ENCODE measurements around the gene ATF7. TPM values are rescaled to one million over a fixed set of nuclear protein-coding genes. Genes with fewer than 3 reads are reported as not detected.
"Not testable (repeated sequence)": the region's sequence is repeated elsewhere in the genome, so short reads cannot be mapped to it uniquely, and the experiment has no call there.

The ATF7 gene
- total RNA-seq, 1 donor from 2014 or later = 23.7 TPM

DNA sequence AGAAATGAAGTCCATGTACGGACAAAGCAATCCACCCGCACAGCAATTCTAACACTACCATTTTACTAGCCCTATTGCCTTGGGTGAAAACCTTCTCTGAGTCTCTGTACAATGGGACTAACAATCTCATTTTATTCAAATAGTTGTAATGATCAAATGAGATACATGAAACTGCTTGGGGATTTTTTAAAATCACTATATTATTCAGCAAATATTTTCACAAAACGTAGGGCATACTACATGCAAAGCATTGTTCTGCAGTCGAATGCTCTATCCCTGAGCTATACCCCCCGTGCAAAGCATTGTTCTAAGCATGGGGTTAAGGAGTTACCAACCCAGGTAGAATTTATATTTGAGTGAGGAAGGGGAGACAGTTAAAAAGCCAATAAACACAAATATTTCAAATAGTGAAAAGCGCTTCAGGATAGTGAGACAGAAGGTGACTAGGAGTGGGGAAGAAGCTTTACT, 554 bp upstream of the ATF7 start:
- DNase-seq = no peak

DNA sequence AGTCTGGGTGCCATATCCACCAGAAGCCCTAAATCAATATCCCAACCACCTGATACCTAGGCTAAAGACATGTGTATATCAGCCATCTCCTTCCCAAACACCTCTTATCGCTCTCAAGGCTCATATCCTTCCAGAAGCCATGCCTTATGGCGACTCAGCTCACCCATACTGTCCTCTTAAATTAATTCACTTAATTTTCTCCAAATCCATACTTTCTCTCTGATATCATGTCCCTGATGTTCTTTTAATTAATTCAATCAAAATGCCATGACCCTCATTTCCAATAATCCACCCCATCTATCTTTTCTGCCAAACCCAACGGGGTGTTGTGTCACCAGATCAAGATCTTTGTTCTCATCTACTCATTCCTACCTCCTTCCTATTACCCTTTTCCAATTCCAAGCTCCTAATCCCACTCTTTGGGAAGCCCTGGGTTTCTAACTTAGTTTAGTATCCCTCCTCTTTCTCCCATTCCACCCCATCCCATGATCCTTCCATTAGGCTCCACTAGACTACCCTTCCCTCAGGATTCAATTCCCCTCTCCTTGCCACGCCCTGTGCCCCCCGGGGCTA, 723 bp downstream of the ATF7 start:
- DNase-seq = no peak

DNA sequence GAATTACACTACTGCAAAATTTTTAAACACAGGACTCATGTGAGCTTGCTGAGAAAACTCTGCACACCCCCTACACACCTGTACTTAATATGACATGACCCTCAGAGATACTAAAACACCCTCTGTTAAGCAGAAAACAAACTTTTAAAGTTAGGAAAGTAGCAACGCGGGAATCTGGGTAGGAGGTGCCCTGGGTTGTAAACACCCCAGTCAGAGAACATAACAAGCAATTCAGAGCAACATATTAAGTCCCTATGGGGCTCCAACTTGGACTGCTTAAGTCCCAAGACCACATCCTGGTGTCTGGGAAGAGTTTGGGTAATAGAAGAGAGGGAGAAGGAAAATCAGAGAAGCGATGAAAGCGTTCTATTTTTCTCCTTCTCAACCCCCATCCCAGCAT, 1.2 kb downstream of the ATF7 start:
- no peak for DNase-seq

DNA sequence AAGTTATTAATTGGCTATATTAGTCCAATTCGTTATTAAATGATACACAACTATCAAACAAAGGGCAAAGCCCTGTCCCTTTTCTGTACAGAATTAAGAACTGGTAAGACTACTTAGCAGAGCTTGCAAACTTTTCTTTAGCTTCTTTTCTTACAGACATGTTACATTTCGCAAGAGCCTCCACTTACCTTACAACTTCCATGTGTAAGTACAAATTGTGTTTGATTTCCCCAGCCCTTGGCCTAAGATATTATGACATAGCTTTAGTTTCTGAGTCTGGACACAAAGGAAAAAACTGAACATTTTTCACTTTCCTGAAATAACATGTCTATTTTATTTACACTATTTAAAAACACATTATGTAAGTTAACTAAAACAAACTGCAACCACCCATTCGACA, 1.7 kb downstream of the ATF7 start:
- DNase-seq = no peak

DNA sequence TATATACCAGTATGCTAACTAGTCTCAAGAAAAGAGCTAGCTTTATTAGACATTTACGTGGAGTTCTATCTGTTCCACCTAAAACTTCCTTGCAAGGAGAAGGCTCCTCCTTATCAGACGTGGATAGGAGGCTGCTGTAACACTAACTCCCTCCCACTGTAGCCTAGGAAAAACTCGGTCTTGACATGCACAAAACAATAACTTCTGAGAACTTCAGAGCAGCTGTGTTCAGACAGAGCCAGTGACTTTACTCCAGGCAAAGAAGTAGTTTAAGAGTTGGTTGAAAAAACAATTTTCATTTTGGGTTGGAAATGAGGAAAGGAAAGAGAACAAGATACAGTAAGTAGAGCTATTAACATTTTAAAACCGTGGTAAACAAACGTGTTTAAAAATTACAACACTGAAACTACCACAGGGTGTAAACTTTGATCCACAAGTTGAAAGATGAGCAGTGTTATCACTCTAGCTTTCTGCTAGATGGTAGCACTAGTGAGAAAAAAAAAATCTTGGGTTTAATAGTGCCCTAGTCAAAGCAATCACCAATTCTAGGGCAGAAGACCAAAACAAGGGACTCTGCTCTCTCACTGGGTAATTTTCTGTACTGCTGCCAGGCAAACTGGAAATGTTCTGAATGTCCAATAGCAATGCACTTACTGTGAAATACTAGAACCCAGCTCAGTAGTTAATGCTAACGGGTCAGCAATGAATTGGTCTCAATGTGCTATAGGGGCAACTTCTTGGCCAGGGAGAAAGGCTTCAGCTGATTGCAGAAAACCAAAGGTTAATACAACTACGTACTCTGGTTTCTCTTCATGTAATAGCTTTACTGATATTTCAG, 2.4 kb downstream of the ATF7 start:
- peak; percentile 69 for DNase-seq

DNA sequence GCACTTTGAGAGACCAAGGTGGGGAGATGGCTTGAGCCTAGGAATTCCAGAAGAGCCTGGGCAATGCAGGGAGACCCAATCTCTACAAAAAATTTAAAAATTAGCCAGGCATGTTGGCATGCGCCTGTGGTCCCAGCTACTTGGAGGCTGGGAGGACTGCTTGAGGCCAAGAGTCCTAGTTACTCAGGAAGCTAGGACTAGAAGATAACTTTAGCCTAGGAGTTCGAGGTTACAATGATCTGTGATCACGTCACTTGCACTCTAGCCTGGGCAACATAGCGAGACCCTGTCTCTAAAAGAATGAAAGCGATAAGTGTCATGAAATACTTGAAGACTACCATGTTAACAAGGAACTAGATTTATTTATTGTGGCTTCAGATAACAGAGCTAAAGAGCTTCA, 3.5 kb downstream of the ATF7 start:
- no peak for DNase-seq

DNA sequence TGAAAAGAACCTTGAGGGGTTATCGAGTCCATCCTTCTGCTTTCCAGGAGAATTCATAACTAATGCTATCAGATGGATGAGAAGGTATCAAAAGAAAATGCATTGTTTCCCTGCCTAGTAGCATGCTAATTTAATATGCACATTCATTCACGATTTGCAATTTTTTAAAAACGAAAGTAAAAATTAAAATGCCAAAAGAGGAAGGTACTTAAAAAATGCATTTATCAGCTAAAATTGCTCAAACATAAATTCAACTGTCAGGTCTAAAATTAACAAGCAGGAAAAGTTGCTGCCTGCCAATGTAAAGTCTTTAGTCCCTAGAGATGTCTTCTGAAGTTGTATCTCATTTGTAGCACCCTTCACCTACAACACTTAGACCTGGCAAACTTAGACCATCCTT, 7.9 kb downstream of the ATF7 start:
- DNase-seq = no peak

DNA sequence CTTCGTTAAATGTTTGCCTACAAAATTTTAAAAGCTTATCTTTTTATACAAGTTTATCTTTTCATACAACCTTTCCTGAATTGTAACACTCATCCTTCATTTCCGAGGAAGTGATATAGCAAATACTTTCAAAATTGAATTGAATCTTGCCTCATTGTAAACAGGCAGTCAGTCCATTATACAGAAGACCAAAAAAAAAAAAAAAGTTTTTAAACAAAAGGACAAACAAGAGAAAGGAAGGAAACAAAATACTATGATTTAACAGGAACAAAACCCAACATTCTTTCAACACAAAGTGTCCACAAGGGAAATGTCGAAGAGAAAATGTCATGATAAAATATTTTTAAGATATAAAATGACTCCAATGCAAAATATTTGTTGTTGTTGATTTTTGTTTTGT, 8.5 kb downstream of the ATF7 start:
- DNase-seq = no peak

DNA sequence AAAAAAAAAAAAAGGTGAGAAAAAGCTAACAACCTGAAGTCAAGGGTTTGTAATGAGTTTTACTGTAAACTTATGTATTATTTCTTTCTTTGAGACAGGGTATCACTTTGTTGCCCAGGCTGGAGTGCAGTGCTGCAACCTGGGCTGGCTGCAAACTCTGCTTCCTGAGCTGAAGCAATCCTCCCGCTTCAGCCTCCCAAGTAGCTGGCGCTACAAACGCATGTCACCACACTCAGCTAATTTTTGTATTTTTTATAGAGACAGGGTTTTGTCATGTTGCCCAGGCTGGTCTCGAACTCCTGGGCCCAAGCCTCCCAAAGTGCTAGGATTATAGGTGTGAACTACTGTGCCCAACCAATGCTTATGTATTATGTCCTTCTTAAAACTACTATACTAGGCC, 9.2 kb downstream of the ATF7 start:
- no peak for DNase-seq

DNA sequence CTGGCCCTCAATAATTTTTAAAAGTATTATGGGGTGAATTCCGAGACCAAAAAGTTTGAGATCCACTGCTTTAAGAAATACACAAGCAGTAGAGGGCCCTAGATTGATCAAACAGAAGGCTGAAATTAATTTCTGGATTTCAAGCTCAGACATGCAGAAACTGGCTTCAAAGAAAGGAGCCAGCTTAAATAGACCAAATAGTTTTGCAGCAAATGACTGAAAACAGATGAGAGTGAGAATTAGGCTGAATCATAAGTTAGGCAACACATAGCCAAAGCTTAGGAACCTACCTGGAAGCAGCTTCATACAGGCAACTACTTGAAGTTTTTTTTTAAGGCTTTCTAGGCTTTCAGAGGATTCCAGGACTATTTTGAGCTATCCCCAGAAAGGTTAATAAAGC, 12.4 kb downstream of the ATF7 start:
- no peak for DNase-seq

DNA sequence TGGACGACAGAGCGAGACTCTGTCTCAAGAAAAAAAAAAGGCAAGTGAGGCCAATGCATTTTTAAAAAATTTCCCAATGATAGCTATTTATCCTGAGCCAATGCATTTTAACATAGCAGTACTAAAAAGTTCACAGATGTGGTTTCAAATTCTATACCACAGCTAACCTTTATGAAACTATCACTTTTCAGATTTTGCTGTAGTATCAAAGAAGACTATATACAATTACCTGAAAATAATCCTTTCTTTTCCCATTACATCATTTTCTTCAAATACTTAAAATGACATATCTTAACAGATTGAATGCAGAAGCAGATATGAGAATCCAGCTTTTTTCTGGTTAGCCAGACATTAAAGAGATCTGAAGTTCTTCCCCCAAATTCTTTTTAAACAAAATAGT, 13.2 kb downstream of the ATF7 start:
- DNase-seq = no peak

DNA sequence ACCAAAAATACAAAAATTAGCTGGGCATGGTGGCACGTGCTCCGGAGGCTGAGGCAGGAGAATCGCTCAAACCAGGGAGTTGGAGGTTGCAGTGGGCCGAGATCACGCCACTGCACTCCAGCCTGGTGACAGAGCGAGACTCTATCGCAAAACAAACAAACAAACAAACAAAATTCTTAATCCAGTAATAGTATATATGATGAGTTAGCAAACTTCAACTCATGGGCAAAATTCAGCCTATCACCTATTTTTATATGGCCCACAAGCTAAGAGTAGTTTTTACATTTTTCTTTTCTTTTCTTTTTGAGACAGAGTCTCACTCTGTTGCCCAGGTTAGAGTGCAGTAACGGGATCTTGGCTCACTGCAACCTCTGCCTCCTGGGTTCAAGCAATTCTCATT, 14.9 kb downstream of the ATF7 start:
- DNase-seq = no peak

DNA sequence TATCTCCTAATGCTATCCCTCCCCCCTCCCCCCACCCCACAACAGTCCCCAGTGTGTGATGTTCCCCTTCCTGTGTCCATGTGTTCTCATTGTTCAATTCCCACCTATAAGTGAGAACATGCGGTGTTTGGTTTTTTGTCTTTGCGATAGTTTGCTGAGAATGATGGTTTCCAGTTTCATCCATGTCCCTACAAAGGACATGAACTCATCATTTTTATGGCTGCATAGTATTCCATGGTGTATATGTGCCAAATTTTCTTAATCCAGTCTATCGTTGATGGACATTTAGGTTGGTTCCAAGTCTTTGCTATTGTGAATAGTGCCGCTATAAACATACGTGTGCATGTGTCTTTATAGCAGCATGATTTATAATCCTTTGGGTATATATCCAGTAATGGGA, 19.5 kb downstream of the ATF7 start:
- DNase-seq = not testable (repeated sequence)

DNA sequence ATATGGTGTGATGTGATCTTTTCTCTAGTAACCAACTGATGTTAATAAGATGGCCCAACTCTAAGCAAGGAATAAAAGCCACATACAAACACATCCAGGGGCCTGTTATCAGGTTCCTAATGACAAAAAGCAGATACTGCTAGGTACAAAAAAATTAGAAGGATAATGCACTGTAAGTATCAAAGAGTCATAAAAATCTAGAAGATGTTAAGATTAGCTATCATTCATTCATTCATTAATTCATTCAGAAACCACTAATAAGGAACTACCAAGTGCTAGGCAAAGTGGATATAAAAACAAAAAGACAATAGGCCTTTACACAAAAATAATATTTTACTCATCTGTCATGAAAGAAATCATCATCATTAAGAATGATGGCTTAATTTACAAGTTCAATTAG, 21.6 kb downstream of the ATF7 start:
- no peak for DNase-seq

DNA sequence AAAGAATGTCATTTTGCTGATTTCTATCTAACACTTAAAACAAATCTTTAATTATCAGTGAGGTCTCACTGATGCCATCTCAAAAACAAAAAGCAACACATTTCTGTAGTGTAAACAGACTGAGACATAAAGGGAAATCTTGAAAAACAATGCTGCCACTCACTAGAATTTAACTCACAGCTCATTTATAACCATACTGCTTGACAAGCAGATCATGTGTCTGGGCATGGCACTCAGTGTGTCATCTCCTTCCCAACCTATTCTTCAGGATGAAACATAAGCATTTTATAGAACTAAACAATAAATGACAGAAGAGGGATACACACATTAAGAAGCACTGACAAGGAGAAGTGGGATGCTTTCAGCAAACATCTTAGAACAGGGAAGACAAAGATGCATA, 22.4 kb downstream of the ATF7 start:
- no peak for DNase-seq

DNA sequence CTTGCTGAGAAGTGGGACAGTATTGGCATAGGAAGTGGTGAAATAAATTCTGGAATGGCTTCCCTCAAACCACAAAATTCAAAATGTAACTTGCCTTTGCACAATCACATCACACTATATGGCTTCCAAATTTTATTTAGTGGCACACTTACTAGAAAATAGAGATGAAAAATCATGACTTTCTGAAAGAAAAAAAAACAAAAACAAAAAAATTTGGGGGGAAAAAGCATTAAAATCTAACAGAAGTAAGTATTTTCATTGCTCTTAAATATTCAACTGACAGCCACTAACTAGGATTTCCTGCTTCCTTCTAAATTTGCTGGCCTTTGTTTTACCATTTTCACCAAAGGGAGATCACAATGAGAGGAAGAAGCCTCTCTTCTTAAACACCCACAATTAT, 23.0 kb downstream of the ATF7 start:
- no peak for DNase-seq

DNA sequence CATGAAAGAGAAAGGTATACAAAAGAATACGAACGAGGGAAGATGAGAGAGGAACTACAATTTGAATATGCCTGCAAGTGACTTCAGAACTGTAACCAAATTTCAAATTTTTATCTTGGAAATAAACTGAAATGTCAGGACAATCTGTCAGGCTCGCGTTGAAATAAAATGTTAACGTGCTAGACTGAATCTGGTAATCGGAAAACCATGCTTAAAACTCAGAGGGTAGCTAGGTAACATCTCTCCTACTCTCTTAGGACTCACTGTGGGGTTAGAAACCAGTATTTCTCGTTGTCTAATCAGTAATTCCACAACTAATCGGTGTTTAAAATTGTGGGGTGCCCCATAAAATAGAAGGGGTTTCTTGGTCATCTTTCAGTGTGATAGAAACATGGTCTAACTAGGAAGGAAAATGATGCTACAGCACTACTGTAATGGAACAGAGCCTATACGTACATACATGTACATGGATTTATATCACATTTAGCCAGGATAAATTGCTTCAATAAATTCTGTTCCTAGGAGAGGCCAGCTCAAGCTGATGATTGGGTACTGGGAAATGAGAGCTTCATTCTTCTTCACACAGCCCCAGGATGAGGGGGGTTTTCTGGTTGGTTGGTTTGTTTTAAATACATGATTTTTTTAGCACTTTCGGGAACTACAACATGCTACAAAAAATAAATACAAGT, 23.9 kb downstream of the ATF7 start:
- no peak for DNase-seq

DNA sequence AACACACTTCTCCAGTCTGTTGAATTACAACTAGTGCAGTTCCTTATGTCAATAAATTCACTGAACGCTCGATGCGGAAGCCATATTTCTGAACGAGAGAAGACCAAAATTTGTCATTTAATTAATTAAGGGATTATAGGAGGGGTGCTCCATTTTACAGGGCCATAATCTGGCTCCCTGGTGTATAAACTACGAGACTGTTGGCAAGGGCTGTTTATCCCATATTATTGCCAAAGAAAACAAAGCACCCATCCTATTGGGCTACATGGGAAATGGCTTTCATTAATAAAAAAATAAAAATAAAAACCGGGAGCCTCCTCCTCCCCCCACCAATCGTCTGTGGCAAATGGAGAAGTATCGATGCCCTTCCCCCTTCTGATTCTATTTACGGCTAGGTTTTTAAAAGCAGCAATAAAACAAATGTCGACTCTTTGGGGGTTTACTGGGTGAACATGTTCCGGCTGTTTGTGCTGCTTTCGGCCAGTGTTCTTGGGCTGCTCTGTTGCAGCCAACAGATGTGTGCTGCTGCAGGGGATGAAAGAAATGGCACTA, 24.8 kb downstream of the ATF7 start:
- DNase-seq = no peak

DNA sequence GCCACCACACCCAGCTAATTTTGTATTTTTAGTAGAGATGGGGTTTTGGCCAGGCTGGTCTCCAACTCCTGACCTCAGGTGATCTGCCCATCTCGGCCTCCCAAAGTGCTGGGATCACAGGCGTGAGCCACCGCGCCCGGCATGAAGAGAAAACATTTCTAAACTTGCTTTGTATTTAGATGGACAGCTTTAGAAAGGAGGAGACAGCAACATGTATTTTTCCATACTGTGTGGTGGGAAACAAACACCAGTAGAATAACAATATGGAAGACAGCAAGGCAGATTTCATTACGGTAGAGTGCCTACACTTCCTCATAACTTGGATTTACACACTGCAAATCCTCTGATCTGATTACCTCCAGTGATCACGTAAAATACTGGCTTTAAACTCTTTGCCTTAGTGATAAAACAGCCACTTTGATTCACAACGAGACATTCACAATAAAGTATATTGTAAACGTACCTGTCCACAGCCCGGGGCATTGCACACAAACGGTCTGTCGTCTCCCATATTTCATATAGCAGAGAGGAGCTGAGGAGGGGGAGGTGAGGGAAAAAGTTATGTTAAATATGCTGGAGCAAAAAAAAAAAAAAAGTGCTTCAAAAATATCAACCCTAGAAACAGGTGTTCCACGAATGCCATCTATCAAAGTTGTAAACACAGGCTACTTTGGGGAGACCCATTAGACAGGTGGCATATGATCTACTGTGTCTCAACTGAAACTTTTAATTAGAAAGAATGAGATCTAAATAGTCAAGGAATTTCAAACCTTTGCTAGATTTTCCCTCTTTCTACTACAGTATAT, 25.5 kb downstream of the ATF7 start:
- no peak for DNase-seq

DNA sequence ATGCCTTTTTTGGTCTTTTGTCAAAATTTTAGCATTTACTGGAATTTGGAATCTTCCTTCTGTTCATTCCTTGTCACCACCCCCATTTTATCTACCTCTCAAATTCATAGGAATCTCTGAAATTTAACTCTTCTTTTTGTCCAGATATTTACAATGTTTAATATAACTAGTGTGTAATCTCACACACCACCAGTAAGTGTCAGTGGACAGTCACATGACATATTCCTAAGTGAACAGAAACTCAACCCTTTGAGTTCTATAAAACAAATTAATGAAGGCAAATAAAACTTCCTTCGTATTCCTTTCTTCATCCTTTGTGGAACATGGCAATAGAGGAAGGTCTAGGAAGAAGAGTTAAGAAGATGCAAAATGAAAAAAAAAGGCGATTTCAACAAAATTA, 26.6 kb downstream of the ATF7 start:
- DNase-seq = no peak

DNA sequence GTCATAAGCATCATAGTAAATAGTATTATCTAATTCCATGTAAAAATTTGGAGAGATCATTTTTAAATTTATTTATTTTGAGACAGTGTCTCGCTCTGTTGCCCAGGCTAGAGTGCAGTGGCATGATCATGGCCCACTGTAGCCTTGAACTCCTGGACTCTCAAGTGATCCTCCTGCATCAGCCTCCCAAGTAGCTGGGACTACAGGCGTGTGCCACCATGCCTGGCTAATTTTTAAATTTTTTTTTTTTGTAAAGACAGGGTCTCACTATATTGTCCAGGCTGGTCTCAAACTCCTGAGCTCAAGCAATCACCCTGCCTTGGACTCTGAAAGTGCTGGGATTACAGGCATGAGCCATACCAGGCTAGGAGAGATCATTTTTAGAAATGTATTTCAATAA, 27.2 kb downstream of the ATF7 start:
- not testable (repeated sequence) for DNase-seq

DNA sequence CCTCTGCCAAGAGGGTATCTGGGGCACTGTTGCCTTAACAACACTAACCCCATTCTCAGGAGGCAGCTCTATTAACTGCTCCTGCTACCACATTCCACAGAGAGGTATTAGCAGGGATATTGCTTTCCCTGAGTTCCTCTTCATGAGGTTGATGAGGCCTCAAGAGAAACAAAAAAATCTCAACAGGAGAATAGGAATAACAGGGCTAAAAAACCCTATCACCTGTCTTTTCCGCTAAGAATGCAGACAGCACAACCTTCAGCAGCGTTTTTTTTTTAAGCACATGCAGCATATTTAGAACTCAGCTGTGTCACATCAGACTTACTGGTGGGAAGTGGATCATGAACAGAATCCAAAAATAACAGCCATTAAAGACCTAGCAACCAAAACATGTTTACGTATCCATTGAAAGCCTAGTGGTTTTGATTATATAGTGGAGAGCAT, 29.2 kb downstream of the ATF7 start:
- DNase-seq = peak; percentile 80
